ENCODE data around the gene SLC9A9.

GRCh38 chr3:143812481-143812880, 35.8 kb downstream of the SLC9A9 start:
- TF ChIP-seq BHLHE40 (IDR thresholded peaks at IDR 0.05; ENCODE audit: low read length) (no peak), XRCC5 (IDR thresholded peaks at IDR 0.05; ENCODE audit: low read depth, low read length) (no peak), SETDB1 (IDR thresholded peaks at IDR 0.05; ENCODE audit: low read length) (no peak), FOXM1 (IDR thresholded peaks at IDR 0.05; ENCODE audit: low read depth) (no peak), FOXM1 (CRISPR knock-in tag; IDR thresholded peaks at IDR 0.05; ENCODE audit: low read depth) (no peak), FOS (IDR thresholded peaks at IDR 0.05; ENCODE audit: extremely low read depth, insufficient read length) (no peak), GABPA (tag; conservative IDR thresholded peaks at IDR 0.05; ENCODE audit: low read depth) (no peak), ZNF217 (CRISPR knock-in tag; IDR thresholded peaks at IDR 0.05) (no peak), MCM5 (IDR thresholded peaks at IDR 0.05; ENCODE audit: low read depth) (no peak), ATF3 (IDR thresholded peaks at IDR 0.05) (no peak), ATF3 (CRISPR knock-in tag; conservative IDR thresholded peaks at IDR 0.05) (no peak), ZNF589 (CRISPR knock-in tag; IDR thresholded peaks at IDR 0.05; ENCODE audit: low read depth) (no peak), ATF7 (IDR thresholded peaks at IDR 0.05) (no peak), ZNF212 (CRISPR knock-in tag; IDR thresholded peaks at IDR 0.05) (no peak)
- TF ChIP-seq, protein P1, sequence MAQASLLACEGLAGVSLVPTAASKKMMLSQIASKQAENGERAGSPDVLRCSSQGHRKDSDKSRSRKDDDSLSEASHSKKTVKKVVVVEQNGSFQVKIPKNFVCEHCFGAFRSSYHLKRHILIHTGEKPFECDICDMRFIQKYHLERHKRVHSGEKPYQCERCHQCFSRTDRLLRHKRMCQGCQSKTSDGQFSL (CRISPR knock-in tag; IDR thresholded peaks at IDR 0.05), result no peak
- TF ChIP-seq, protein P1 (tag; IDR thresholded peaks at IDR 0.05), result no peak
- TF ChIP-seq, protein P2, sequence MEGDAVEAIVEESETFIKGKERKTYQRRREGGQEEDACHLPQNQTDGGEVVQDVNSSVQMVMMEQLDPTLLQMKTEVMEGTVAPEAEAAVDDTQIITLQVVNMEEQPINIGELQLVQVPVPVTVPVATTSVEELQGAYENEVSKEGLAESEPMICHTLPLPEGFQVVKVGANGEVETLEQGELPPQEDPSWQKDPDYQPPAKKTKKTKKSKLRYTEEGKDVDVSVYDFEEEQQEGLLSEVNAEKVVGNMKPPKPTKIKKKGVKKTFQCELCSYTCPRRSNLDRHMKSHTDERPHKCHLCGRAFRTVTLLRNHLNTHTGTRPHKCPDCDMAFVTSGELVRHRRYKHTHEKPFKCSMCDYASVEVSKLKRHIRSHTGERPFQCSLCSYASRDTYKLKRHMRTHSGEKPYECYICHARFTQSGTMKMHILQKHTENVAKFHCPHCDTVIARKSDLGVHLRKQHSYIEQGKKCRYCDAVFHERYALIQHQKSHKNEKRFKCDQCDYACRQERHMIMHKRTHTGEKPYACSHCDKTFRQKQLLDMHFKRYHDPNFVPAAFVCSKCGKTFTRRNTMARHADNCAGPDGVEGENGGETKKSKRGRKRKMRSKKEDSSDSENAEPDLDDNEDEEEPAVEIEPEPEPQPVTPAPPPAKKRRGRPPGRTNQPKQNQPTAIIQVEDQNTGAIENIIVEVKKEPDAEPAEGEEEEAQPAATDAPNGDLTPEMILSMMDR (IDR thresholded peaks at IDR 0.05 in 2 of 3, conservative IDR thresholded peaks at IDR 0.05 in 1 of 3; ENCODE audit: insufficient read depth in 2 of 3, low read depth in 1 of 3, low read length in 3 of 3), result no peak
